Body of pancreas (tissue), 4 donors: ENCODE data around the gene FGF6.

ENCODE experiments used
- CTCF ChIP-seq, 7 experiments: fragments of 450-650 bp in 4 of 7; fragments of 200-600 bp in 3 of 7; sonication (generic) in 3 of 7; IDR thresholded peaks; one replicate each; pipeline ENCODE4 v1.5.1; 2016 to 2019; ENCODE audit warnings: antibody characterized with exemption in 7 of 7
- POLR2A ChIP-seq, 3 donors: fragments of 450-650 bp; IDR thresholded peaks; one replicate each; pipeline ENCODE4 v1.6.1; 2016; ENCODE audit warnings: antibody characterized with exemption in 3 of 3, mild to moderate bottlenecking in 2 of 3

GRCh38 chr12:4407136-4407535 is 38.5 kb downstream of the FGF6 start:
- TF ChIP-seq POLR2A (IDR thresholded peaks at IDR 0.05) (no peak), CTCF (IDR thresholded peaks at IDR 0.05) (no peak)
